T-cell (primary cell): ENCODE measurements around the gene FA2H. TPM values are rescaled to one million over a fixed set of nuclear protein-coding genes. Genes with fewer than 3 reads are reported as not detected.
"Not testable (repeated sequence)": the region's sequence is repeated elsewhere in the genome, so short reads cannot be mapped to it uniquely, and the experiment has no call there.

Experiments used
- ATAC-seq, 4 experiments: fragments of 200-7000 bp in 3 of 4; fragments of 150-1000 bp in 1 of 4; cut with Tn5 transposase; replicated peaks in 1 of 4; 1 replicate in 3 of 4; 2 replicates in 1 of 4; pipeline ENCODE4 v1.10.0; 2021; ENCODE audit warnings: moderate library complexity in 3 of 4, mild to moderate bottlenecking in 2 of 4, moderate number of reproducible peaks in 1 of 4
- CTCF ChIA-PET, 2 donors: fragments of 300-600 bp; sonication (Branson Sonifier 250); formaldehyde crosslinking; loops; one replicate each; lab custom pipeline; 2022; ENCODE audit warnings: antibody characterized with exemption in 2 of 2; lab: Charles Lee
- POLR2A ChIA-PET, 2 donors: fragments of 300-600 bp; sonication (Branson Sonifier 250); formaldehyde crosslinking; loops; one replicate each; lab custom pipeline; 2022; ENCODE audit warnings: antibody characterized with exemption in 2 of 2; lab: Charles Lee
- DNase-seq, 35 experiments: peaks; one replicate each; pipeline versions ENCODE4 v3.0.0 to v3.0.0-alpha.2; 2013 to 2023
- H3K27ac ChIP-seq: one replicate; pipeline ENCODE4 v1.5.1; 2013; ENCODE audit warnings: low read length
- H3K27me3 ChIP-seq, 2 experiments: replicated peaks in 1 of 2; 1 replicate in 1 of 2; 2 replicates in 1 of 2; pipeline versions ENCODE4 v1.6.1 to v1.7.0; 2013; ENCODE audit warnings: low read length in 1 of 2, mixed read lengths in 1 of 2; ENCODE audit not compliant: control insufficient read depth in 2 of 2, insufficient read depth in 2 of 2; ENCODE audit errors: extremely low read depth in 1 of 2
- H3K36me3 ChIP-seq, 2 donors: 1 replicate in 1 of 2; 2 replicates in 1 of 2; pipeline versions ENCODE4 v1.6.1 to v1.7.0; 2013; ENCODE audit warnings: low read length in 1 of 2; ENCODE audit not compliant: control insufficient read depth in 2 of 2, insufficient read depth in 1 of 2; ENCODE audit errors: extremely low read depth in 1 of 2
- H3K4me1 ChIP-seq, 2 experiments: 1 replicate in 1 of 2; 2 replicates in 1 of 2; pipeline versions ENCODE4 v1.6.1 to v1.7.0; 2013; ENCODE audit warnings: low read length in 2 of 2, mixed read lengths in 1 of 2; ENCODE audit not compliant: insufficient read depth in 2 of 2, control insufficient read depth in 1 of 2; ENCODE audit errors: extremely low read depth in 1 of 2
- H3K4me3 ChIP-seq, 2 donors: 1 replicate in 1 of 2; 2 replicates in 1 of 2; pipeline versions ENCODE4 v1.5.1 to v1.7.0; 2013; ENCODE audit warnings: mild to moderate bottlenecking in 2 of 2, low read length in 1 of 2, moderate library complexity in 1 of 2; ENCODE audit not compliant: control insufficient read depth in 1 of 2; ENCODE audit errors: extremely low read depth in 1 of 2
- H3K9me3 ChIP-seq: 2 replicates; pipeline ENCODE4 v1.7.0; 2013
- H3K27ac Mint-ChIP-seq, 2 donors: one replicate each; pipeline ENCODE4 v1.8.0; 2020 to 2021; ENCODE audit warnings: mild to moderate bottlenecking in 2 of 2, mixed read lengths in 2 of 2
- H3K27me3 Mint-ChIP-seq, 2 donors: one replicate each; pipeline ENCODE4 v1.8.0; 2021 to 2022; ENCODE audit warnings: mixed read lengths in 2 of 2
- H3K36me3 Mint-ChIP-seq: one replicate; pipeline ENCODE4 v1.8.0; 2021; ENCODE audit warnings: mixed read lengths
- H3K4me1 Mint-ChIP-seq, 3 donors: one replicate each; pipeline ENCODE4 v1.8.0; 2020 to 2022; ENCODE audit warnings: mixed read lengths in 3 of 3, mild to moderate bottlenecking in 1 of 3
- H3K4me3 Mint-ChIP-seq, 3 donors: one replicate each; pipeline ENCODE4 v1.8.0; 2020 to 2022; ENCODE audit warnings: mild to moderate bottlenecking in 3 of 3, mixed read lengths in 3 of 3, moderate library complexity in 3 of 3
- H3K9me3 Mint-ChIP-seq, 3 donors: one replicate each; pipeline ENCODE4 v1.8.0; 2020 to 2022; ENCODE audit warnings: mixed read lengths in 3 of 3
- WGBS: methylation state at CpG from one replicate; pipeline ENCODE4 v1.1.5; 2013; ENCODE audit warnings: missing lambda C conversion rate; ENCODE audit not compliant: insufficient coverage; 5-methylcytosine and 5-hydroxymethylcytosine counted together
- total RNA-seq, 35 experiments: library from RNA in 6 of 35; stranded (reverse) in 6 of 35; fragments of 120-200 nt in 1 of 35; gene quantifications; one replicate each; pipeline versions ENCODE4 v1.2.1 to v1.2.4 and lab custom pipeline; 2013 to 2026

FA2H gene
- total RNA-seq, 5 donors from 2014 or later (not counting 1 experiment from before 2014, with no cell fraction given): 0.23 to 0.39 (median 0.35) TPM; not detected in 2

- ATAC-seq: no peak
- CTCF ChIA-PET: no interaction called here
- 97% methylated on average over 5 of the region's 12 CpGs for WGBS
Measured at GRCh38 chr16:74725651-74726455, 48.8 kb downstream of the FA2H start.

GRCh38 chr16:74724820-74725549 lies 49.6 kb downstream of the FA2H start:
- no peak for DNase-seq
- H3K4me3 ChIP-seq: no peak overlapping the region
- ChIA-PET CTCF (interaction anchor here in 1 of 2 donors (0.6 kb wide), 1 partner anchor 137 kb away, joined by 3 read pairs; no protein-coding TSS in a partner anchor), POLR2A (no interaction called here)
- peaks cover 0 to 6% of the 10 kb centered on the region in 2 experiments for H3K4me1 ChIP-seq
- no peaks in the 10 kb centered on the region for H3K36me3 Mint-ChIP-seq
- H3K27ac Mint-ChIP-seq: no peak overlapping the region
- no peaks in the 10 kb centered on the region for H3K9me3 ChIP-seq
- H3K9me3 Mint-ChIP-seq: peaks cover 0 to 8% (median 7%) of the 10 kb centered on the region in 3 donors
- ATAC-seq: no peak
- H3K4me3 Mint-ChIP-seq: no peak overlapping the region
- H3K4me1 Mint-ChIP-seq: peaks cover 3 to 5% (median 3%) of the 10 kb centered on the region in 3 donors
- no peak overlapping the region for H3K27ac ChIP-seq
- H3K27me3 ChIP-seq: peaks cover 0 to 21% of the 10 kb centered on the region in 2 experiments
- peaks cover 12 to 13% of the 10 kb centered on the region in 2 donors for H3K27me3 Mint-ChIP-seq
- H3K36me3 ChIP-seq: no peaks in the 10 kb centered on the region
- WGBS: 83% methylated on average over 8 of the region's 19 CpGs

More at GRCh38 chr16:74725651-74726455, 48.8 kb downstream of the FA2H start:
- Histone ChIP-seq H3K9me3 (no peaks in the 10 kb centered on the region), H3K27me3 (peaks cover 0 to 21% of the 10 kb centered on the region in 2 experiments), H3K4me3 (no peak overlapping the region), H3K27ac (no peak overlapping the region), H3K4me1 (peaks cover 0 to 11% of the 10 kb centered on the region in 2 experiments), H3K36me3 (no peaks in the 10 kb centered on the region)
- DNase-seq: no peak
- Mint-ChIP-seq H3K4me3 (no peak overlapping the region), H3K4me1 (peaks cover 10 to 13% (median 11%) of the 10 kb centered on the region in 3 donors), H3K36me3 (no peaks in the 10 kb centered on the region), H3K27ac (no peak overlapping the region), H3K27me3 (peaks cover 12 to 13% of the 10 kb centered on the region in 2 donors), H3K9me3 (peaks cover 0 to 8% (median 7%) of the 10 kb centered on the region in 3 donors)
- POLR2A ChIA-PET: no interaction called here

- peaks cover 0 to 8% (median 7%) of the 10 kb centered on the region in 3 donors for H3K9me3 Mint-ChIP-seq
- H3K36me3 Mint-ChIP-seq: no peaks in the 10 kb centered on the region
- Histone ChIP-seq H3K4me1 (no peaks in the 10 kb centered on the region), H3K9me3 (no peaks in the 10 kb centered on the region), H3K36me3 (no peaks in the 10 kb centered on the region), H3K4me3 (no peak overlapping the region), H3K27ac (no peak overlapping the region), H3K27me3 (peaks cover 0 to 21% of the 10 kb centered on the region in 2 experiments)
- H3K27me3 Mint-ChIP-seq: peaks cover 12 to 13% of the 10 kb centered on the region in 2 donors
- POLR2A ChIA-PET: interaction anchor here (0.5 kb wide), 2 partner anchors 67 to 409 kb away, joined by 3 to 4 read pairs; no protein-coding TSS in a partner anchor
- no peak for ATAC-seq
- CTCF ChIA-PET: no interaction called here
- whole genome bisulfite sequencing: 80% methylated on average over 5 of the region's 7 CpGs
- DNase-seq: no peak
- H3K4me3 Mint-ChIP-seq: no peak overlapping the region
- no peaks in the 10 kb centered on the region for H3K4me1 Mint-ChIP-seq
- H3K27ac Mint-ChIP-seq: no peak overlapping the region
Measured at GRCh38 chr16:74723256-74723655, 51.4 kb downstream of the FA2H start.

- H3K36me3 ChIP-seq, ATAC-seq, H3K27ac ChIP-seq, H3K4me1 ChIP-seq, H3K27ac Mint-ChIP-seq, H3K9me3 ChIP-seq, H3K36me3 Mint-ChIP-seq, H3K4me1 Mint-ChIP-seq, POLR2A ChIA-PET, H3K4me3 ChIP-seq, H3K4me3 Mint-ChIP-seq, DNase-seq, H3K9me3 Mint-ChIP-seq: not testable (repeated sequence)
- 70% methylated on average over 2 of the region's 2 CpGs for WGBS
- H3K27me3 ChIP-seq: peaks cover 0 to 21% of the 10 kb centered on the region in 2 experiments
- CTCF ChIA-PET: interaction anchor here in 1 of 2 donors (0.6 kb wide), 1 partner anchor 39 kb away, joined by 3 read pairs; no protein-coding TSS in a partner anchor
- H3K27me3 Mint-ChIP-seq: peaks cover 12 to 13% of the 10 kb centered on the region in 2 donors
Measured at GRCh38 chr16:74722156-74722555, 52.5 kb downstream of the FA2H start.

- no peak overlapping the region for H3K27ac ChIP-seq
- H3K27ac Mint-ChIP-seq: no peak overlapping the region
- ATAC-seq (no peak), DNase-seq (no peak)
- POLR2A ChIA-PET: no interaction called here
- no peaks in the 10 kb centered on the region for H3K9me3 ChIP-seq
- H3K9me3 Mint-ChIP-seq: peaks cover 0 to 4% (median 3%) of the 10 kb centered on the region in 3 donors
- H3K36me3 ChIP-seq: no peaks in the 10 kb centered on the region
- no peak overlapping the region for H3K4me3 Mint-ChIP-seq
- 81% methylated on average over 10 of the region's 11 CpGs for WGBS
- no peak overlapping the region for H3K4me3 ChIP-seq
- no peaks in the 10 kb centered on the region for H3K4me1 Mint-ChIP-seq
- H3K27me3 ChIP-seq: peaks cover 0 to 21% of the 10 kb centered on the region in 2 experiments
- CTCF ChIA-PET: no interaction called here
- no peaks in the 10 kb centered on the region for H3K36me3 Mint-ChIP-seq
- H3K27me3 Mint-ChIP-seq: peaks cover 12 to 13% of the 10 kb centered on the region in 2 donors
- H3K4me1 ChIP-seq: no peaks in the 10 kb centered on the region
Measured at GRCh38 chr16:74721716-74722115, 52.9 kb downstream of the FA2H start.

GRCh38 chr16:74720579-74720978 lies 54.0 kb downstream of the FA2H start:
- no peak overlapping the region for H3K27ac ChIP-seq
- peaks cover 0 to 21% of the 10 kb centered on the region in 2 experiments for H3K27me3 ChIP-seq
- H3K4me1 ChIP-seq: no peaks in the 10 kb centered on the region
- H3K36me3 ChIP-seq: no peaks in the 10 kb centered on the region
- H3K9me3 ChIP-seq: no peaks in the 10 kb centered on the region
- Mint-ChIP-seq H3K4me1 (no peaks in the 10 kb centered on the region), H3K36me3 (no peaks in the 10 kb centered on the region), H3K4me3 (no peak overlapping the region), H3K27me3 (peaks cover 12 to 13% of the 10 kb centered on the region in 2 donors), H3K27ac (no peak overlapping the region), H3K9me3 (no peaks in the 10 kb centered on the region)
- no peak for DNase-seq
- POLR2A ChIA-PET: no interaction called here
- H3K4me3 ChIP-seq: no peak overlapping the region
- 92% methylated on average over 5 of the region's 5 CpGs for WGBS
- CTCF ChIA-PET: no interaction called here
- no peak for ATAC-seq
